ENCODE results near the gene PSORS1C1. TPM values are rescaled to one million over a fixed set of nuclear protein-coding genes. Genes with fewer than 3 reads are reported as not detected.

PSORS1C1 gene
- total RNA-seq, 6 experiments from 2014 or later = 0.07 to 0.42 TPM; not detected in 4

- no peaks in the 10 kb centered on the region for H3K27me3 ChIP-seq
- no peaks in the 10 kb centered on the region for H3K9me3 ChIP-seq
- DNase-seq (no peak), ATAC-seq (no peak)
- no peak overlapping the region for H3K4me3 ChIP-seq
- 44% methylated on average over 6 of the region's 11 CpGs for WGBS (ENCODE audit: insufficient coverage, low coverage, low lambda C conversion rate, missing lambda C conversion rate)
- no peaks in the 10 kb centered on the region for H3K36me3 ChIP-seq
- no peaks in the 10 kb centered on the region for H3K4me1 ChIP-seq
- intact Hi-C loops (cut with DNase I) = no loop called here
- TF ChIP-seq POLR2A (IDR thresholded peaks at IDR 0.05) = no peak
- TF ChIP-seq CTCF (IDR thresholded peaks at IDR 0.05) = no peak
- no peak overlapping the region for H3K27ac ChIP-seq
Observed at GRCh38 chr6:31110825-31111582, 3.6 kb upstream of the PSORS1C1 start.

- Histone ChIP-seq H3K4me1 (no peaks in the 10 kb centered on the region), H3K4me3 (no peak overlapping the region), H3K9me3 (no peaks in the 10 kb centered on the region), H3K36me3 (no peaks in the 10 kb centered on the region), H3K27me3 (no peaks in the 10 kb centered on the region), H3K27ac (no peak overlapping the region)
- no peak for TF ChIP-seq CTCF (IDR thresholded peaks at IDR 0.05)
- no peak for TF ChIP-seq POLR2A (IDR thresholded peaks at IDR 0.05)
- intact Hi-C loops (cut with DNase I) = no loop called here
- DNase-seq (no peak), ATAC-seq (no peak)
- WGBS (ENCODE audit: insufficient coverage, low coverage, low lambda C conversion rate, missing lambda C conversion rate) = 14% methylated on average over 1 of the region's 13 CpGs
Observed at GRCh38 chr6:31111712-31112111, 2.9 kb upstream of the PSORS1C1 start.

GRCh38 chr6:31112478-31112877, 2.1 kb upstream of the PSORS1C1 start, which contains the start of gene C6orf15:
Gene C6orf15 (minus strand): TSS chr6:31112575. CDS start chr6:31112555, 20 bp downstream.
- TF ChIP-seq CTCF (IDR thresholded peaks at IDR 0.05) (no peak), POLR2A (IDR thresholded peaks at IDR 0.05) (no peak)
- H3K4me1 ChIP-seq = no peaks in the 10 kb centered on the region
- ATAC-seq (peak in 1 of 4 donors; percentile 10), DNase-seq (no peak)
- no peak within 1 kb of the TSS for H3K4me3 ChIP-seq
- no peaks in the 10 kb centered on the region for H3K27me3 ChIP-seq
- no peaks in the 10 kb centered on the region for H3K36me3 ChIP-seq
- no peaks in the 10 kb centered on the region for H3K9me3 ChIP-seq
- WGBS (ENCODE audit: insufficient coverage, low coverage, low lambda C conversion rate, missing lambda C conversion rate) = 100% methylated on average over 1 of the region's 5 CpGs
- no peak within 1 kb of the TSS for H3K27ac ChIP-seq
- intact Hi-C loops (cut with DNase I) = no loop called here

GRCh38 chr6:31113861-31114540, 599 bp upstream of the PSORS1C1 start:
- H3K27ac ChIP-seq = no peak overlapping the region
- H3K36me3 ChIP-seq = no peaks in the 10 kb centered on the region
- no peak overlapping the region for H3K4me3 ChIP-seq
- DNase-seq = no peak
- no peaks in the 10 kb centered on the region for H3K9me3 ChIP-seq
- intact Hi-C loops (cut with DNase I) = no loop called here
- TF ChIP-seq POLR2A (IDR thresholded peaks at IDR 0.05) (no peak), CTCF (IDR thresholded peaks at IDR 0.05) (no peak)
- no peak for ATAC-seq
- no peaks in the 10 kb centered on the region for H3K4me1 ChIP-seq
- WGBS (ENCODE audit: insufficient coverage, low coverage, low lambda C conversion rate, missing lambda C conversion rate) = no CpG with 5 or more reads among the region's 7 CpGs
- H3K27me3 ChIP-seq = no peaks in the 10 kb centered on the region
